ENCODE results near the gene QPRT.

DNA sequence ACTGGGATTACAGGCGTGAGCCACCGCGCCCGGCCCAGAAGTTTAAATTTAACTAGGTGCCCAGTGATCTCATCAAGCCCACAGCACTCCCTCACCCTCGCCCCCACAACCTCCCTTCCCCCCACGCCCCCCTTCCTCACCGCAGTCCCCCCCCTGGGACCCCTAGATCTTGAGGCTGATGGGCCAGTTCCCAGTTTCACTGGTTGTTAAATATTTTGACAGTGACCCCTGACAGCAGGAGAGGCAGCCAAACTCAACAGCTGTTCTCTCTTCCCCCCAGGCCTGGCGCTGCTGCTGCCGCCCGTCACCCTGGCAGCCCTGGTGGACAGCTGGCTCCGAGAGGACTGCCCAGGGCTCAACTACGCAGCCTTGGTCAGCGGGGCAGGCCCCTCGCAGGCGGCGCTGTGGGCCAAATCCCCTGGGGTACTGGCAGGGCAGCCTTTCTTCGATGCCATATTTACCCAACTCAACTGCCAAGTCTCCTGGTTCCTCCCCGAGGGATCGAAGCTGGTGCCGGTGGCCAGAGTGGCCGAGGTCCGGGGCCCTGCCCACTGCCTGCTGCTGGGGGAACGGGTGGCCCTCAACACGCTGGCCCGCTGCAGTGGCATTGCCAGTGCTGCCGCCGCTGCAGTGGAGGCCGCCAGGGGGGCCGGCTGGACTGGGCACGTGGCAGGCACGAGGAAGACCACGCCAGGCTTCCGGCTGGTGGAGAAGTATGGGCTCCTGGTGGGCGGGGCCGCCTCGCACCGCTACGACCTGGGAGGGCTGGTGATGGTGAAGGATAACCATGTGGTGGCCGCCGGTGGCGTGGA, 15.6 kb downstream of the QPRT start:
- no peak for TF ChIP-seq BHLHE40 (IDR thresholded peaks at IDR 0.05; ENCODE audit: borderline replicate concordance)
- no peak for TF ChIP-seq TARDBP (IDR thresholded peaks at IDR 0.05)
- TF ChIP-seq ZNF384 (IDR thresholded peaks at IDR 0.05), result no peak
- TF ChIP-seq CTBP1 (IDR thresholded peaks at IDR 0.05; ENCODE audit: borderline replicate concordance), result no peak
- no peak for TF ChIP-seq PKNOX1 (IDR thresholded peaks at IDR 0.05)
- TF ChIP-seq FOXA1 (IDR thresholded peaks at IDR 0.05), result no peak
- no peak for TF ChIP-seq FOXM1 (IDR thresholded peaks at IDR 0.05; ENCODE audit: borderline replicate concordance)
- no peak for TF ChIP-seq SP1 (IDR thresholded peaks at IDR 0.05)
